ES-I3 (cell line): Measurements from ENCODE around the gene PYM1.
"Not testable (repeated sequence)": the region's sequence is repeated elsewhere in the genome, so short reads cannot be mapped to it uniquely, and the experiment has no call there.

Experiments used
- H3K36me3 ChIP-seq: 2 replicates; pipeline ENCODE4 v1.6.1; 2013; ENCODE audit warnings: mild to moderate bottlenecking, low read length, control low read depth, moderate library complexity; ENCODE audit not compliant: insufficient read depth
- H3K4me1 ChIP-seq: 2 replicates; pipeline ENCODE4 v1.6.1; 2013; ENCODE audit warnings: mild to moderate bottlenecking, control low read depth, low read length; ENCODE audit not compliant: insufficient read depth
- H3K9ac ChIP-seq: 2 replicates; pipeline ENCODE4 v1.6.1; 2013; ENCODE audit warnings: low read depth, mild to moderate bottlenecking, low read length, moderate library complexity
- H3K9me3 ChIP-seq: 2 replicates; pipeline ENCODE4 v1.6.1; 2013; ENCODE audit warnings: mild to moderate bottlenecking, low read length, moderate library complexity; ENCODE audit not compliant: control insufficient read depth, insufficient read depth

The PYM1 gene

DNA sequence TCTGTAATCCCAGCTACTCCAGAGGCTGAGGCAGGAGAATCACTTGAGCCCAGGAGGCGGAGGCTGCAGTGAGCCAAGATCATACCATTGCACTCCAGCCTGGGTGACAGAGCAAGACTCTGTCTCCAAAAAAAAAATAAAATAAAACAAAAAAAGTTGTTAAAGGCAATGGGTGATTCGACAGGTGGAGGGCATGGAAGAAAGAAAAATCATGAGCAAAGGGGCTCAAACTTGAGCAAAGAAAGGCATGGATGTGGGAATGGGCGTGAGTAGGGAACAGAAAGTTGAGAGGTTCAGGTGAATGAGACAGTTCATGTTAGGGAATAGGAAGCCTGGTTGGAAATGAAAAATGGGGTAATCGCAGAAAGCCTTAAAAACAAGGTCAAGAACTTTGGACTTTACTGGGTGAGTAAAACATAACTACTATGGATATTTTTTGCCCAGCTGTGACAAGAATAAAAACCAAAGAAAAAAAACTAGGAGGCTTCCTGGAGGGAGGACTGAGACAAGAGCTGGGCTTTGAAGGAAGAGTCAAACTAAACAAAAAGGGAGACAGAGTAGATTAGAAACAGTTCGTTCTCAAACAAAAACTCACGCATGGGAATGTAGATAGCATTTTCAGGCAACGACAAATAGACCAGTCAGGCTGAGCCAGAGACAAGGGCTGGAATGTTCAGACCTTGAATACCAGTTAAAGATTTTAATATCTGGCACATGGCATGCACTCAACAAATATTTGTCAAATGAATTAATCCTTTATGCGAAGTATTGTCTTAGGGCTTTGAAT lies 18.8 kb downstream of the PYM1 start:
- no peak overlapping the region for H3K9ac ChIP-seq
- no peaks in the 10 kb centered on the region for H3K9me3 ChIP-seq
- H3K4me1 ChIP-seq = no peaks in the 10 kb centered on the region
- peaks cover 2% of the 10 kb centered on the region for H3K36me3 ChIP-seq

DNA sequence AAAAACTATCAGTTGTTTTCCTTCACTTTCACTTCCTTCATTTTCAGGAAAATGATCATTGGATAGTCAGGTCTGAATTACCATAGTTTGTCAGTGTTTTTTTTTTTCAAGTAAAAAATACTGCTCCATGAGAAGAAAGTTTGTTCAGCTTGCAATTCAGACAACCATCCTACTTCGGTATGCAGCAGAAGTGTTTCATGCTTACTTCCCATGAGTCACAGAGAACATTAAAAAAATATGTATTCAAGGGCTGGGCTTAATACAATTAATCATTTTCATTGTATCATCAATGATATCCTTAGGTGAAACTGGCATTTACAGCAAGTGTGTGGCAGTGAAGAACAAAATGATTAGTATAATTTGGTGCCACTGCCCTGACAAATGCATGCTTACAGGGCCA lies 21.6 kb downstream of the PYM1 start:
- peaks cover 10% of the 10 kb centered on the region for H3K36me3 ChIP-seq
- no peak overlapping the region for H3K9ac ChIP-seq
- H3K9me3 ChIP-seq = no peaks in the 10 kb centered on the region
- no peaks in the 10 kb centered on the region for H3K4me1 ChIP-seq

- Histone ChIP-seq H3K4me1 (no peaks in the 10 kb centered on the region), H3K9ac (no peak overlapping the region), H3K9me3 (no peaks in the 10 kb centered on the region), H3K36me3 (peaks cover 15% of the 10 kb centered on the region)
Measured at GRCh38 chr12:55901881-55902490, 25.7 kb downstream of the PYM1 start.

GRCh38 chr12:55899082-55899481 lies 28.6 kb downstream of the PYM1 start:
- Histone ChIP-seq H3K4me1 (no peaks in the 10 kb centered on the region), H3K9ac (no peak overlapping the region), H3K36me3 (peaks cover 15% of the 10 kb centered on the region), H3K9me3 (no peaks in the 10 kb centered on the region)

- Histone ChIP-seq H3K36me3 (no peaks in the 10 kb centered on the region), H3K4me1 (no peaks in the 10 kb centered on the region), H3K9me3 (no peaks in the 10 kb centered on the region), H3K9ac (no peak overlapping the region)
Measured at GRCh38 chr12:55893723-55894122, 34.0 kb downstream of the PYM1 start.

- no peaks in the 10 kb centered on the region for H3K36me3 ChIP-seq
Measured at GRCh38 chr12:55891310-55891709, 36.4 kb downstream of the PYM1 start.

DNA sequence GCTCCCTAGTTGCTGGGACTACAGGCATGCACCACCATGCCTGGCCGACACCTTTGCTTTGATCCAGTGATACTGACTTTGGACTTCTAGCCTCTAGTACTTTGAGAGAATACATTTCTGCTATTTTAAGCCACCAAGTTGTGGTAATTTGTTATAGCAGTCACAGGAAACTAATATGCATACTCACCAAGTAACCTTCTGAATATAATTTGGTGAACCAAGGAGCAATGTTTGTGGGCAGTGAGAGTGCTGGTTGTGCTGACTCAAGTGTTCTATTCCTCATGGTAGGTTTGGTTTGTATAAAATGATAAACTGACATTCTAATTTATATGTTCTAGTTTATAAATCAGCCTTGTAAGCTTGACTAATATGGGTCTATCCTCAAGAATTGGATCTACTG lies 42.6 kb downstream of the PYM1 start:
- Histone ChIP-seq H3K9ac (no peak overlapping the region), H3K4me1 (no peaks in the 10 kb centered on the region), H3K9me3 (no peaks in the 10 kb centered on the region), H3K36me3 (no peaks in the 10 kb centered on the region)

More at GRCh38 chr12:55891310-55891709, 36.4 kb downstream of the PYM1 start:
- Histone ChIP-seq H3K4me1 (no peaks in the 10 kb centered on the region), H3K9me3 (no peaks in the 10 kb centered on the region), H3K9ac (no peak overlapping the region)

DNA sequence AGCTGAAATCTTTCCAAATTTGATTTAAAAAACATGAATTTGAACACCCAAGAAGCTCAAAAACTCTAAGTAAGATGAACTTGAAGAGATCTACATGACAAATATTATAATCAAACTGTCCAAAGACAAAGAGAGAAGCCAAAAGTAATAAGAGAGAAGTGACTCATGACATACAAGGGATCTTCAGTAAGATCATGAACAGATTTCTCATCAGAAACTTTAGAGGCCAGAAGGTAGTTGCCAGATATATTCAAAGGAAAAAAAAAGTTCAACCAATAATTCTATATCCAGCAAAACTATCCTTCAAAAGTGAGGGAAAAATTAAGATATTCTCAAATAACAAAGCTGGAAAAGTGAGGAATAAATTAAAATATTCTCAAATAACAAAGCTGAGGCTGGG lies 49.9 kb downstream of the PYM1 start:
- Histone ChIP-seq H3K9ac (no peak overlapping the region), H3K4me1 (peaks cover 15% of the 10 kb centered on the region; the same call in 1 of the 2 replicates), H3K9me3 (no peaks in the 10 kb centered on the region; the same call in 1 of the 2 replicates), H3K36me3 (no peaks in the 10 kb centered on the region; the same call in 1 of the 2 replicates)

GRCh38 chr12:55875704-55876467 lies 51.8 kb downstream of the PYM1 start:
- Histone ChIP-seq H3K36me3 (no peaks in the 10 kb centered on the region; the same call in 1 of the 2 replicates), H3K9ac (no peak overlapping the region; the same call in 1 of the 2 replicates), H3K4me1 (peaks cover 15% of the 10 kb centered on the region; the same call in 1 of the 2 replicates), H3K9me3 (no peaks in the 10 kb centered on the region; the same call in 1 of the 2 replicates)

DNA sequence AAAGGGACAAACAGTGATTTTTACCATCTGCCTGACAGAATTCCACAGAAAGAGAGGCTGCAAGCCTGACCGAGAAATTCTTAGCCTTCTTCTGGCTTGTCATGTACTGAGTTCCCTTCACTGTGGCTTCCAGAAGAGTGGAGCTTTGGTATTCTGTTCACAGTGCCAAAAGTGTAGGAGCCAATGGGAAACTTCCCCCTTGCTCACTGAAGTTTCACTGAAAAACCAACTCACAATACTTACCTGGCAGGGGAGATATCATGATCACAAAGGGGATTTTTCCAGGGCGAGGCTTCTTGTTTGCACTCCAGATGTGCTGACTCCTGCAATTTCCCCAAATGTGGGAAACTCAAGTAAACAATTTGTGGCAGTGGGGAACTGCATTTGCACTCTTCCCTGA lies 53.3 kb downstream of the PYM1 start:
- Histone ChIP-seq H3K4me1 (peaks cover 15% of the 10 kb centered on the region; the same call in 1 of the 2 replicates), H3K9me3 (no peaks in the 10 kb centered on the region; the same call in 1 of the 2 replicates), H3K36me3 (no peaks in the 10 kb centered on the region; the same call in 1 of the 2 replicates), H3K9ac (no peak overlapping the region)

DNA sequence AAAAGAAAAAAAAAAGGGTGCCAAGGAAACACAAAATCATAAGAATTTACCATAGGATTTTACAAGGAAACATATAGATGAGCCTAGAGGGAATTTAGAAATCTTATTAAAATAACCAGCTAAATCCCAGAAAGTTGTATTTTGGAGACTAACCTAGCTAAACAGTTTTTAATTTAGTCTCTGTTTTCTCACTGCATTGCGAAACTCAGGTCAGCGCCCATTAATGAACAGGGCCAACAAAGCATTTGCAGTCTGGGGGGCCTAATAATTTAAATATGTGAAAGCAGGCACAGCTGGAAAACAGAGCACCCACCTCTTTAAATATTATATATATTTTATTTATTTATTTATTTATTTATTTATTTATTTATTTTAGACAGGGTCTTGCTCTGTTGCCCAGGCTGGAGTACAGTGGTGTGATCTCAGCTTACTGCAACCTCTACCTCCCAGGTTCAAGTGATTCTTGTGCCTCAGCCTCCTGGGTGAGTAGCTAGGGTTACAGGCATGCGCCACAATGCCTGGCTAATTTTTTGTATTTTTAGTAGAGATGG lies 61.2 kb downstream of the PYM1 start:
- not testable (repeated sequence) for H3K4me1 ChIP-seq, H3K36me3 ChIP-seq, H3K9ac ChIP-seq, H3K9me3 ChIP-seq

DNA sequence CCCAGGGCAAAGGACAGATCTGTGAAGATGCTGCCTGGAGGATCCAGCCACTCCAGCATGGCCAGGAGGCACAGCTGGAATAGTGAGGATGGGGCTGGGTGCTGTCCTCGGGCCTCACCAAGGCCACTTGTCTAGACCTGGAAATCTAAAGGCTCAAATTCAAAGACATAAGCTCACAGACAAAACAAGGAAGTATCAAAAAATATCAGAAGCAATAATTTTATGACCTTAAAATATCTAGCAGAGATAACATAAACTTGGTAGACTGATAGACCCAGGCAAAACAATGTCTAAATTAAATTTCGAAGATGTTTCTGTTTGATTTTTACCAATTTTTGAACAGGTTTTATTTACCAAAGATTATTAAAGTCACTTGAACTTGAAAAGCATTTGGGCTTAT lies 62.4 kb downstream of the PYM1 start:
- H3K36me3 ChIP-seq = no peaks in the 10 kb centered on the region
- no peak overlapping the region for H3K9ac ChIP-seq
- no peaks in the 10 kb centered on the region for H3K4me1 ChIP-seq
- H3K9me3 ChIP-seq = no peaks in the 10 kb centered on the region

GRCh38 chr12:55862931-55863330 lies 64.8 kb downstream of the PYM1 start:
- not testable (repeated sequence) for H3K9ac ChIP-seq, H3K9me3 ChIP-seq, H3K36me3 ChIP-seq, H3K4me1 ChIP-seq

- H3K9me3 ChIP-seq = no peaks in the 10 kb centered on the region
- H3K36me3 ChIP-seq = no peaks in the 10 kb centered on the region
- H3K9ac ChIP-seq = no peak overlapping the region
- no peaks in the 10 kb centered on the region for H3K4me1 ChIP-seq
Measured at GRCh38 chr12:55862286-55862685, 65.4 kb downstream of the PYM1 start.
